ENCODE measurements around the gene NKIRAS1. TPM values are rescaled to one million over a fixed set of nuclear protein-coding genes. Genes with fewer than 3 reads are reported as not detected.

The NKIRAS1 gene
- total RNA-seq, result 9.4 and 13.3 TPM in 2 replicates

GRCh38 chr3:23916886-23917678 lies at the start of gene NKIRAS1, which contains the start of gene RPL15:
Gene NKIRAS1, minus strand, starts transcription at chr3:23916990. Its CDS starts 6,086 bp downstream, at chr3:23910904.
Gene RPL15, plus strand, starts transcription at chr3:23917132. Its CDS starts 728 bp downstream, at chr3:23917860.

GRCh38 chr3:23944861-23945662 lies 28.3 kb upstream of the NKIRAS1 start, which contains the start of gene NR1D2:
Gene NR1D2, plus strand, starts transcription at chr3:23945286. Its CDS starts 293 bp downstream, at chr3:23945579.

Other genes starting within 250 kb of the NKIRAS1 start
- 69.7 and 75.9 TPM in 2 replicates for gene UBE2E1, start 111.0 kb downstream of the NKIRAS1 start, total RNA-seq
- 1,227 and 1,753 TPM in 2 replicates for gene RPL15, start 142 bp upstream of the NKIRAS1 start, total RNA-seq
- gene NR1D2, start 28.3 kb upstream of the NKIRAS1 start, total RNA-seq, result 19.5 and 24.1 TPM in 2 replicates